ENCODE measurements around the gene DSCAML1.

GRCh38 chr11:117719480-117719879 lies 77.5 kb downstream of the DSCAML1 start:
- TF ChIP-seq CTCF (IDR thresholded peaks at IDR 0.05; ENCODE audit: insufficient read depth, low read depth, low read length), result no peak
- TF ChIP-seq EZH2 (IDR thresholded peaks at IDR 0.05; ENCODE audit: insufficient read depth, low read length), result no peak
